HepG2 (cell line): ENCODE data around the gene UPK1A. TPM values are rescaled to one million over a fixed set of nuclear protein-coding genes. Genes with fewer than 3 reads are reported as not detected.

Experiments used
- IKZF4 ChIP-seq: sonication (generic); formaldehyde crosslinking; IDR thresholded peaks from 2 replicates; pipeline ENCODE4 v1.5.1; 2020; ENCODE audit warnings: borderline replicate concordance, mild to moderate bottlenecking, low read depth, missing genetic modification reagents; ENCODE audit errors: not compliant biosample characterization
- LCORL ChIP-seq, 2 experiments: fragments of 450-650 bp in 1 of 2; sonication (generic) in 1 of 2; formaldehyde crosslinking in 1 of 2; IDR thresholded peaks; 2 replicates each; pipeline versions ENCODE4 v1.5.0 to v1.6.1; 2017 to 2020; ENCODE audit warnings: antibody characterized with exemption in 1 of 2, missing genetic modification reagents in 1 of 2
- RAD21 ChIP-seq: fragments of 450-650 bp; formaldehyde crosslinking; IDR thresholded peaks from 2 replicates; pipeline ENCODE4 v1.5.0; 2020; ENCODE audit warnings: mild to moderate bottlenecking
- RBM39 ChIP-seq: fragments of 200-400 bp; formaldehyde crosslinking; IDR thresholded peaks from one replicate; pipeline ENCODE4 v1.6.1; 2018; ENCODE audit warnings: antibody characterized with exemption, mild to moderate bottlenecking, low read depth, low read length; ENCODE audit not compliant: poor library complexity, severe bottlenecking
- TAF15 ChIP-seq: fragments of 200-400 bp; formaldehyde crosslinking; IDR thresholded peaks from one replicate; pipeline ENCODE4 v1.6.1; 2018; ENCODE audit warnings: mild to moderate bottlenecking, low read depth, low read length; ENCODE audit not compliant: poor library complexity, severe bottlenecking
- XBP1 ChIP-seq: sonication (generic); formaldehyde crosslinking; IDR thresholded peaks from 2 replicates; pipeline ENCODE4 v1.5.0; 2020; ENCODE audit warnings: missing genetic modification reagents
- ZNF263 ChIP-seq: sonication (generic); formaldehyde crosslinking; IDR thresholded peaks from 2 replicates; pipeline ENCODE4 v1.4.0; 2020; ENCODE audit warnings: missing genetic modification reagents
- ZNF350 ChIP-seq: sonication (generic); formaldehyde crosslinking; IDR thresholded peaks from 2 replicates; pipeline ENCODE4 v1.4.0; 2020; ENCODE audit warnings: mild to moderate bottlenecking, low read depth, missing genetic modification reagents, borderline replicate concordance
- ZNF430 ChIP-seq: sonication (generic); formaldehyde crosslinking; IDR thresholded peaks from 2 replicates; pipeline ENCODE4 v1.9.0; 2021; ENCODE audit warnings: mild to moderate bottlenecking, missing genetic modification reagents
- ZNF564 ChIP-seq: sonication (generic); formaldehyde crosslinking; IDR thresholded peaks from 2 replicates; pipeline ENCODE4 v1.8.1; 2023; ENCODE audit warnings: mild to moderate bottlenecking, missing genetic modification reagents
- ZNF605 ChIP-seq: sonication (generic); formaldehyde crosslinking; IDR thresholded peaks from 2 replicates; pipeline ENCODE4 v1.8.0; 2022; ENCODE audit warnings: mild to moderate bottlenecking, missing genetic modification reagents
- ZNF644 ChIP-seq: IDR thresholded peaks from 2 replicates; pipeline ENCODE4 v1.6.1; 2016; ENCODE audit warnings: low read depth
- polyA plus RNA-seq, 8 experiments: library from polyadenylated mRNA; depleted of rRNA in 3 of 8; stranded (reverse) in 7 of 8; unstranded in 1 of 8; fragments of >200 nt; fragmentation: Illumina TruSeq in 4 of 8; extraction: Trizol in 4 of 8; gene quantifications; 2 replicates each; pipeline versions ENCODE4 v1.2.1 to v1.2.3, GENCODE V29; 2011 to 2016; ENCODE audit warnings: low read depth in 4 of 8, missing spikeins in 1 of 8, mixed read lengths in 1 of 8; ENCODE audit not compliant: insufficient read depth in 1 of 8
- total RNA-seq, 5 experiments: library from RNA; depleted of rRNA; stranded (reverse); fragments of >200 nt; fragmentation: Illumina TruSeq; extraction: Trizol; gene quantifications; 2 replicates each; pipeline ENCODE4 v1.2.3, GENCODE V29; 2016; ENCODE audit warnings: low read depth in 1 of 5
- TF ChIP-seq, protein P1 (sequence below): IDR thresholded peaks from 2 replicates; pipeline ENCODE4 v1.6.1; 2012; ENCODE audit warnings: inconsistent platforms
- TF ChIP-seq, protein P2 (sequence below): sonication (generic); formaldehyde crosslinking; IDR thresholded peaks from 2 replicates; pipeline ENCODE4 v1.4.0; 2020; ENCODE audit warnings: missing genetic modification reagents, low read depth, mild to moderate bottlenecking, borderline replicate concordance
- TF ChIP-seq, protein P3 (sequence below): sonication (generic); formaldehyde crosslinking; IDR thresholded peaks from 2 replicates; pipeline ENCODE4 v1.5.0; 2020; ENCODE audit warnings: missing genetic modification reagents
- TF ChIP-seq, protein P4 (sequence below): sonication (generic); formaldehyde crosslinking; IDR thresholded peaks from 2 replicates; pipeline ENCODE4 v1.5.1; 2020; ENCODE audit warnings: mild to moderate bottlenecking, moderate library complexity, missing genetic modification reagents
- TF ChIP-seq, protein P5 (sequence below): IDR thresholded peaks from 2 replicates; pipeline ENCODE4 v1.6.1; 2016; ENCODE audit warnings: low read depth, control low read depth
- TF ChIP-seq, protein P6 (sequence below): sonication (generic); formaldehyde crosslinking; IDR thresholded peaks from 2 replicates; pipeline ENCODE4 v1.4.0; 2020; ENCODE audit warnings: mild to moderate bottlenecking, low read depth, missing genetic modification reagents
- TF ChIP-seq, protein P7 (sequence below): sonication (generic); formaldehyde crosslinking; IDR thresholded peaks from 2 replicates; pipeline ENCODE4 v1.4.0; 2020; ENCODE audit warnings: mild to moderate bottlenecking, missing genetic modification reagents

The UPK1A gene
- total and polyA plus RNA-seq, 2 of the 13 experiments (the other 11 are each of a cell fraction or from before 2014, with no cell fraction given) = 2.9 TPM; not detected in 1

DNA sequence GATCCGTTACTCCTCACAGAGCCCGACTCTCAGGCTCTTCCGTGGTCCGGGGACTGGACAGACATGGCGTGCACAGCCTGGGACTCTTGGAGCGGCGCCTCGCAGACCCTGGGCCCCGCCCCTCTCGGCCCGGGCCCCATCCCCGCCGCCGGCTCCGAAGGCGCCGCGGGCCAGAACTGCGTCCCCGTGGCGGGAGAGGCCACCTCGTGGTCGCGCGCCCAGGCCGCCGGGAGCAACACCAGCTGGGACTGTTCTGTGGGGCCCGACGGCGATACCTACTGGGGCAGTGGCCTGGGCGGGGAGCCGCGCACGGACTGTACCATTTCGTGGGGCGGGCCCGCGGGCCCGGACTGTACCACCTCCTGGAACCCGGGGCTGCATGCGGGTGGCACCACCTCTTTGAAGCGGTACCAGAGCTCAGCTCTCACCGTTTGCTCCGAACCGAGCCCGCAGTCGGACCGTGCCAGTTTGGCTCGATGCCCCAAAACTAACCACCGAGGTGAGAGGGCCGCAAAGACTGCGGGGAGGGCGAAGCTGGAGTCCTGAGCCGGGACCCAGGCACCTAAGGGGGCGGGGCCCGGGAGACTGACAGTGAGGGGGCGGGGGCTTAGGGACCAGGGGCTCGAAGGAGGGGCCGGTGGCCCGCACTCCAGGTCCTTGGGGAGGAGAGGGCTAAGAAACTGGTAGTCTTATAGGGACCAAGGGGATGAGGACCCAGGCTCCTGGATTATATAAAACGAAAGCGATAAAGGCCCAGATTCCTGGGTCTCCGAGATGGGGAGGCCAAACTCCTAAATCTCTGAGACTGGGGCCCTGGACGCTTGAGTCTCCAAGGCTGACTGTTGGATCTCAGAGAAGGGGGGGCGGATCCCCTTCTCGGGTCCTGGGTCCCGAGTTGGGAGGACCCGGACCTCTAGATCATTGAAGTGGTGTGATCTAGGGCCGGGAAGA, 22.8 kb upstream of the UPK1A start (continued):
- TF ChIP-seq, protein P1, sequence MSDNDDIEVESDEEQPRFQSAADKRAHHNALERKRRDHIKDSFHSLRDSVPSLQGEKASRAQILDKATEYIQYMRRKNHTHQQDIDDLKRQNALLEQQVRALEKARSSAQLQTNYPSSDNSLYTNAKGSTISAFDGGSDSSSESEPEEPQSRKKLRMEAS = peak; percentile 97
- TF ChIP-seq, protein P2, sequence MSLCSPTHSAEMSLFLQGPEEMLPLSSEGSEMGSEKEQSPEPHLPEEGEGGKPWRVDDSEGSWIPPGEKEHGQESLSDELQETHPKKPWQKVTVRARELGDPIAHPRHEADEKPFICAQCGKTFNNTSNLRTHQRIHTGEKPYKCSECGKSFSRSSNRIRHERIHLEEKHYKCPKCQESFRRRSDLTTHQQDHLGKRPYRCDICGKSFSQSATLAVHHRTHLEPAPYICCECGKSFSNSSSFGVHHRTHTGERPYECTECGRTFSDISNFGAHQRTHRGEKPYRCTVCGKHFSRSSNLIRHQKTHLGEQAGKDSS = peak; percentile 62; the same call in 1 of the 2 replicates
- no peak for TF ChIP-seq RBM39
- 0 out of 2 replicates have a peak, but pooled peaks have one; percentile 56 for TF ChIP-seq ZNF564
- peak; percentile 49 for TF ChIP-seq IKZF4 (CRISPR knock-in tag)
- TF ChIP-seq, protein P3, sequence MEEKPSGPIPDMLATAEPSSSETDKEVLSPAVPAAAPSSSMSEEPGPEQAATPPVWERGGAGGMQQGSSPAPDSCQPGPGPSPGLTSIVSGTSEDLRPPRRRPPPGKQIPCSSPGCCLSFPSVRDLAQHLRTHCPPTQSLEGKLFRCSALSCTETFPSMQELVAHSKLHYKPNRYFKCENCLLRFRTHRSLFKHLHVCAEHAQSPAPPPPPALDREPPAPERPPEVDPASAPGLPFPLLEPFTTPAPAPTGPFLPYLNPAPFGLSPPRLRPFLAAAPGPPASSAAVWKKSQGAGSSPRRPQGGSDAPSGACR (CRISPR knock-in tag) = peak; percentile 41; the same call in 1 of the 2 replicates
- TF ChIP-seq, protein P4, sequence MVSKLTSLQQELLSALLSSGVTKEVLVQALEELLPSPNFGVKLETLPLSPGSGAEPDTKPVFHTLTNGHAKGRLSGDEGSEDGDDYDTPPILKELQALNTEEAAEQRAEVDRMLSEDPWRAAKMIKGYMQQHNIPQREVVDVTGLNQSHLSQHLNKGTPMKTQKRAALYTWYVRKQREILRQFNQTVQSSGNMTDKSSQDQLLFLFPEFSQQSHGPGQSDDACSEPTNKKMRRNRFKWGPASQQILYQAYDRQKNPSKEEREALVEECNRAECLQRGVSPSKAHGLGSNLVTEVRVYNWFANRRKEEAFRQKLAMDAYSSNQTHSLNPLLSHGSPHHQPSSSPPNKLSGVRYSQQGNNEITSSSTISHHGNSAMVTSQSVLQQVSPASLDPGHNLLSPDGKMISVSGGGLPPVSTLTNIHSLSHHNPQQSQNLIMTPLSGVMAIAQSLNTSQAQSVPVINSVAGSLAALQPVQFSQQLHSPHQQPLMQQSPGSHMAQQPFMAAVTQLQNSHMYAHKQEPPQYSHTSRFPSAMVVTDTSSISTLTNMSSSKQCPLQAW (CRISPR knock-in tag) = no peak
- TF ChIP-seq ZNF263 (CRISPR knock-in tag) = 0 out of 2 replicates have a peak, but pooled peaks have one; percentile 58
- TF ChIP-seq ZNF350 = peak; percentile 53; the same call in 1 of the 2 replicates
- TF ChIP-seq, protein P5, sequence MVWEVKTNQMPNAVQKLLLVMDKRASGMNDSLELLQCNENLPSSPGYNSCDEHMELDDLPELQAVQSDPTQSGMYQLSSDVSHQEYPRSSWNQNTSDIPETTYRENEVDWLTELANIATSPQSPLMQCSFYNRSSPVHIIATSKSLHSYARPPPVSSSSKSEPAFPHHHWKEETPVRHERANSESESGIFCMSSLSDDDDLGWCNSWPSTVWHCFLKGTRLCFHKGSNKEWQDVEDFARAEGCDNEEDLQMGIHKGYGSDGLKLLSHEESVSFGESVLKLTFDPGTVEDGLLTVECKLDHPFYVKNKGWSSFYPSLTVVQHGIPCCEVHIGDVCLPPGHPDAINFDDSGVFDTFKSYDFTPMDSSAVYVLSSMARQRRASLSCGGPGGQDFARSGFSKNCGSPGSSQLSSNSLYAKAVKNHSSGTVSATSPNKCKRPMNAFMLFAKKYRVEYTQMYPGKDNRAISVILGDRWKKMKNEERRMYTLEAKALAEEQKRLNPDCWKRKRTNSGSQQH (CRISPR knock-in tag) = no peak
- TF ChIP-seq ZNF644 (CRISPR knock-in tag) = no peak
- peak; percentile 77 for TF ChIP-seq ZNF605 (CRISPR knock-in tag)
- TF ChIP-seq TAF15 = peak; percentile 46
- TF ChIP-seq ZNF430 (CRISPR knock-in tag) = peak; percentile 75; the same call in 1 of the 2 replicates
- TF ChIP-seq, protein P6, sequence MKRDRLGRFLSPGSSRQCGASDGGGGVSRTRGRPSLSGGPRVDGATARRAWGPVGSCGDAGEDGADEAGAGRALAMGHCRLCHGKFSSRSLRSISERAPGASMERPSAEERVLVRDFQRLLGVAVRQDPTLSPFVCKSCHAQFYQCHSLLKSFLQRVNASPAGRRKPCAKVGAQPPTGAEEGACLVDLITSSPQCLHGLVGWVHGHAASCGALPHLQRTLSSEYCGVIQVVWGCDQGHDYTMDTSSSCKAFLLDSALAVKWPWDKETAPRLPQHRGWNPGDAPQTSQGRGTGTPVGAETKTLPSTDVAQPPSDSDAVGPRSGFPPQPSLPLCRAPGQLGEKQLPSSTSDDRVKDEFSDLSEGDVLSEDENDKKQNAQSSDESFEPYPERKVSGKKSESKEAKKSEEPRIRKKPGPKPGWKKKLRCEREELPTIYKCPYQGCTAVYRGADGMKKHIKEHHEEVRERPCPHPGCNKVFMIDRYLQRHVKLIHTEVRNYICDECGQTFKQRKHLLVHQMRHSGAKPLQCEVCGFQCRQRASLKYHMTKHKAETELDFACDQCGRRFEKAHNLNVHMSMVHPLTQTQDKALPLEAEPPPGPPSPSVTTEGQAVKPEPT (CRISPR knock-in tag) = peak; percentile 75; the same call in 1 of the 2 replicates
- TF ChIP-seq, protein P7, sequence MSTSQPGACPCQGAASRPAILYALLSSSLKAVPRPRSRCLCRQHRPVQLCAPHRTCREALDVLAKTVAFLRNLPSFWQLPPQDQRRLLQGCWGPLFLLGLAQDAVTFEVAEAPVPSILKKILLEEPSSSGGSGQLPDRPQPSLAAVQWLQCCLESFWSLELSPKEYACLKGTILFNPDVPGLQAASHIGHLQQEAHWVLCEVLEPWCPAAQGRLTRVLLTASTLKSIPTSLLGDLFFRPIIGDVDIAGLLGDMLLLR = peak; percentile 92
- TF ChIP-seq XBP1 = no peak
- peak; percentile 68 for TF ChIP-seq RAD21
- TF ChIP-seq LCORL (IDR thresholded peaks at IDR 0.05) = no peak
- TF ChIP-seq LCORL (CRISPR knock-in tag; IDR thresholded peaks at IDR 0.05) = peak; percentile 61
